Stomach (tissue), 4 donors: ENCODE data around the gene GOLIM4.

ENCODE experiments used
- CTCF ChIP-seq, 7 experiments: fragments of 450-650 bp in 4 of 7; fragments of 200-600 bp in 3 of 7; sonication (generic) in 3 of 7; IDR thresholded peaks; one replicate each; pipeline ENCODE4 v1.5.1; 2016 to 2019; ENCODE audit warnings: antibody characterized with exemption in 7 of 7, control low read depth in 2 of 7, mild to moderate bottlenecking in 1 of 7
- EP300 ChIP-seq: sonication (generic); formaldehyde crosslinking; IDR thresholded peaks from one replicate; pipeline ENCODE4 v1.6.1; 2017; ENCODE audit warnings: antibody characterized with exemption
- POLR2A ChIP-seq, 4 donors: fragments of 450-650 bp; IDR thresholded peaks; one replicate each; pipeline ENCODE4 v1.6.1; 2016; ENCODE audit warnings: antibody characterized with exemption in 4 of 4, control low read depth in 2 of 4, mild to moderate bottlenecking in 1 of 4, moderate library complexity in 1 of 4
- POLR2AphosphoS5 ChIP-seq, 3 donors: sonication (generic); formaldehyde crosslinking; IDR thresholded peaks; one replicate each; pipeline ENCODE4 v1.6.1; 2016; ENCODE audit warnings: antibody characterized with exemption in 3 of 3

- TF ChIP-seq CTCF (IDR thresholded peaks at IDR 0.05): no peak
- TF ChIP-seq EP300: no peak
- TF ChIP-seq POLR2A (IDR thresholded peaks at IDR 0.05): no peak
- no peak for TF ChIP-seq POLR2AphosphoS5 (IDR thresholded peaks at IDR 0.05)
These were observed 61.4 kb downstream of the GOLIM4 start for GRCh38 chr3:168034152-168034928.
